HCT116 (cell line): Measurements from ENCODE around the gene CACNA1C.

Experiments
- ELF1 ChIP-seq: IDR thresholded peaks from 2 replicates; pipeline ENCODE4 v1.6.1; 2012; ENCODE audit warnings: low read depth, borderline replicate concordance
- EZH2 ChIP-seq: fragments of 200-600 bp; sonication (generic); IDR thresholded peaks from 2 replicates; pipeline ENCODE4 v1.6.1; 2017; ENCODE audit warnings: antibody characterized with exemption, mixed run types
- EZH2phosphoT487 ChIP-seq: fragments of 200-600 bp; IDR thresholded peaks from 2 replicates; pipeline ENCODE4 v1.6.1; 2018; ENCODE audit warnings: antibody characterized with exemption, borderline replicate concordance
- JUND ChIP-seq: IDR thresholded peaks from 2 replicates; pipeline ENCODE4 v1.6.1; 2012
- POLR2A ChIP-seq: IDR thresholded peaks from 2 replicates; pipeline ENCODE4 v1.7.0; 2011; ENCODE audit warnings: borderline replicate concordance; ENCODE audit not compliant: insufficient read depth, insufficient read length; ENCODE audit errors: extremely low read depth
- POLR2AphosphoS5 ChIP-seq: IDR thresholded peaks from 2 replicates; pipeline ENCODE4 v1.6.1; 2011; ENCODE audit warnings: mild to moderate bottlenecking, low read depth, low read length, moderate library complexity
- SIN3A ChIP-seq: IDR thresholded peaks from 2 replicates; pipeline ENCODE4 v1.6.1; 2012; ENCODE audit warnings: low read depth
- YY1 ChIP-seq: IDR thresholded peaks from 2 replicates; pipeline ENCODE4 v1.6.1; 2011; ENCODE audit warnings: low read length, low read depth, moderate library complexity, mild to moderate bottlenecking; ENCODE audit not compliant: insufficient replicate concordance; ENCODE audit errors: extremely low read depth
- TF ChIP-seq, protein P1 (sequence below), 3 experiments: fragments of 200-600 bp in 1 of 3; sonication (generic) in 1 of 3; IDR thresholded peaks in 2 of 3; conservative IDR thresholded peaks in 1 of 3; 2 replicates each; pipeline ENCODE4 v1.5.1; 2012 to 2017; ENCODE audit warnings: low read depth in 2 of 3, low read length in 2 of 3, antibody characterized with exemption in 1 of 3, borderline replicate concordance in 1 of 3, control low read depth in 1 of 3, mild to moderate bottlenecking in 1 of 3, mixed read lengths in 1 of 3, mixed run types in 1 of 3, moderate library complexity in 1 of 3; ENCODE audit not compliant: insufficient read depth in 1 of 3
- TF ChIP-seq, protein P2 (sequence below): IDR thresholded peaks from 2 replicates; pipeline ENCODE4 v1.6.1; 2012
- TF ChIP-seq, protein P3 (sequence below): IDR thresholded peaks from 2 replicates; pipeline ENCODE4 v1.6.1; 2012; ENCODE audit warnings: low read depth

DNA sequence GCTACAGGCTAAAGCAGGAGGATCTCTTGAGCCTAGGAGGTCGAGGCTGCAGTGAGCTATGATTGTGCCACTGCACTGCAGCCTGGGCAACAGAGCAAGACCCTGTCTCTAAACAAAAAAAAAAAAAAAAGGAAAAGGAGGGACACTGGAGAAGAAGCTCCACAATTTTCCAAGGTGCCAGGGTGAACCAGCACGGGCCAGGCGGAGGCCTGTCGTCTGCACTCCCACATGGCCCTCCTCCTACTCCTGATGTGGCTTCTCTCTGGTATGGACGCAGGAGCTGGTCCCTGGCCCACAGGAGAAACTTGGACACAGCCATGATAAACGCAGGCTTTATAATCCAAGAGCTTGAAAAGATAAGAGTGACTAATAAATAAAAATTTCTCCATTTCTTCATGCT, 341.2 kb downstream of the CACNA1C start:
- TF ChIP-seq, protein P1, sequence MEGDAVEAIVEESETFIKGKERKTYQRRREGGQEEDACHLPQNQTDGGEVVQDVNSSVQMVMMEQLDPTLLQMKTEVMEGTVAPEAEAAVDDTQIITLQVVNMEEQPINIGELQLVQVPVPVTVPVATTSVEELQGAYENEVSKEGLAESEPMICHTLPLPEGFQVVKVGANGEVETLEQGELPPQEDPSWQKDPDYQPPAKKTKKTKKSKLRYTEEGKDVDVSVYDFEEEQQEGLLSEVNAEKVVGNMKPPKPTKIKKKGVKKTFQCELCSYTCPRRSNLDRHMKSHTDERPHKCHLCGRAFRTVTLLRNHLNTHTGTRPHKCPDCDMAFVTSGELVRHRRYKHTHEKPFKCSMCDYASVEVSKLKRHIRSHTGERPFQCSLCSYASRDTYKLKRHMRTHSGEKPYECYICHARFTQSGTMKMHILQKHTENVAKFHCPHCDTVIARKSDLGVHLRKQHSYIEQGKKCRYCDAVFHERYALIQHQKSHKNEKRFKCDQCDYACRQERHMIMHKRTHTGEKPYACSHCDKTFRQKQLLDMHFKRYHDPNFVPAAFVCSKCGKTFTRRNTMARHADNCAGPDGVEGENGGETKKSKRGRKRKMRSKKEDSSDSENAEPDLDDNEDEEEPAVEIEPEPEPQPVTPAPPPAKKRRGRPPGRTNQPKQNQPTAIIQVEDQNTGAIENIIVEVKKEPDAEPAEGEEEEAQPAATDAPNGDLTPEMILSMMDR (IDR thresholded peaks at IDR 0.05 in 2 of 3, conservative IDR thresholded peaks at IDR 0.05 in 1 of 3; ENCODE audit: borderline replicate concordance in 1 of 3, insufficient read depth in 1 of 3, low read depth in 2 of 3, low read length in 2 of 3), result no peak
- TF ChIP-seq POLR2A (no peak), JUND (no peak), POLR2AphosphoS5 (no peak), ELF1 (no peak), EZH2phosphoT487 (no peak), YY1 (no peak), SIN3A (no peak), EZH2 (no peak)
- TF ChIP-seq, protein P2, sequence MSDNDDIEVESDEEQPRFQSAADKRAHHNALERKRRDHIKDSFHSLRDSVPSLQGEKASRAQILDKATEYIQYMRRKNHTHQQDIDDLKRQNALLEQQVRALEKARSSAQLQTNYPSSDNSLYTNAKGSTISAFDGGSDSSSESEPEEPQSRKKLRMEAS, result no peak
- TF ChIP-seq, protein P3, sequence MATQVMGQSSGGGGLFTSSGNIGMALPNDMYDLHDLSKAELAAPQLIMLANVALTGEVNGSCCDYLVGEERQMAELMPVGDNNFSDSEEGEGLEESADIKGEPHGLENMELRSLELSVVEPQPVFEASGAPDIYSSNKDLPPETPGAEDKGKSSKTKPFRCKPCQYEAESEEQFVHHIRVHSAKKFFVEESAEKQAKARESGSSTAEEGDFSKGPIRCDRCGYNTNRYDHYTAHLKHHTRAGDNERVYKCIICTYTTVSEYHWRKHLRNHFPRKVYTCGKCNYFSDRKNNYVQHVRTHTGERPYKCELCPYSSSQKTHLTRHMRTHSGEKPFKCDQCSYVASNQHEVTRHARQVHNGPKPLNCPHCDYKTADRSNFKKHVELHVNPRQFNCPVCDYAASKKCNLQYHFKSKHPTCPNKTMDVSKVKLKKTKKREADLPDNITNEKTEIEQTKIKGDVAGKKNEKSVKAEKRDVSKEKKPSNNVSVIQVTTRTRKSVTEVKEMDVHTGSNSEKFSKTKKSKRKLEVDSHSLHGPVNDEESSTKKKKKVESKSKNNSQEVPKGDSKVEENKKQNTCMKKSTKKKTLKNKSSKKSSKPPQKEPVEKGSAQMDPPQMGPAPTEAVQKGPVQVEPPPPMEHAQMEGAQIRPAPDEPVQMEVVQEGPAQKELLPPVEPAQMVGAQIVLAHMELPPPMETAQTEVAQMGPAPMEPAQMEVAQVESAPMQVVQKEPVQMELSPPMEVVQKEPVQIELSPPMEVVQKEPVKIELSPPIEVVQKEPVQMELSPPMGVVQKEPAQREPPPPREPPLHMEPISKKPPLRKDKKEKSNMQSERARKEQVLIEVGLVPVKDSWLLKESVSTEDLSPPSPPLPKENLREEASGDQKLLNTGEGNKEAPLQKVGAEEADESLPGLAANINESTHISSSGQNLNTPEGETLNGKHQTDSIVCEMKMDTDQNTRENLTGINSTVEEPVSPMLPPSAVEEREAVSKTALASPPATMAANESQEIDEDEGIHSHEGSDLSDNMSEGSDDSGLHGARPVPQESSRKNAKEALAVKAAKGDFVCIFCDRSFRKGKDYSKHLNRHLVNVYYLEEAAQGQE, result no peak
